Measurements from ENCODE around the gene NOL4L. TPM values are rescaled to one million over a fixed set of nuclear protein-coding genes. Genes with fewer than 3 reads are reported as not detected.

The NOL4L gene
- total RNA-seq, 2 experiments from 2014 or later, result 53.1 to 55.6 TPM

GRCh38 chr20:32507998-32508774 is 76.9 kb downstream of the NOL4L start:
- Histone ChIP-seq H3K27ac (ENCODE audit: low read depth in 1 of 2, low read length in 2 of 2) (peak overlapping the region; percentile 19 to 75), H3K4me1 (ENCODE audit: insufficient read depth, low read length) (peaks cover 73% of the 10 kb centered on the region), H3K4me3 (ENCODE audit: low read length) (no peak overlapping the region), H3K36me3 (ENCODE audit: insufficient read depth, low read length) (peaks cover 23% of the 10 kb centered on the region), H3K27me3 (ENCODE audit: control insufficient read depth in 1 of 2, insufficient read depth in 2 of 2, low read length in 2 of 2) (no peaks in the 10 kb centered on the region), H3K9me3 (ENCODE audit: control insufficient read depth in 1 of 2, insufficient read depth in 1 of 2, low read length in 2 of 2) (no peaks in the 10 kb centered on the region)
- DNase-seq, result peak in 1 of 14 experiments; percentile 33
- ChIA-PET POLR2A (interaction anchor here (0.6 to 6.9 kb wide), 16 partner anchors 8 to 149 kb away, joined by 3 to 48 read pairs (median 5); partner anchors contain the start of gene ASXL1), CTCF (interaction anchor here (1.0 to 1.8 kb wide), 4 partner anchors 10 to 31 kb away, joined by 3 to 6 read pairs (median 4); no protein-coding TSS in a partner anchor)
- intact Hi-C loops (cut with DNase I, micrococcal nuclease), result loop anchor here (5.0 kb wide), 2 partner anchors 34 to 66 kb away; no protein-coding TSS in a partner anchor
- Mint-ChIP-seq H3K27me3 (no peaks in the 10 kb centered on the region), H3K9me3 (no peaks in the 10 kb centered on the region), H3K27ac (peak overlapping the region; percentile 96), H3K36me3 (ENCODE audit: low read depth) (peaks cover 70% of the 10 kb centered on the region), H3K4me3 (peak overlapping the region; percentile 88), H3K4me1 (ENCODE audit: low read depth) (peaks cover 72% of the 10 kb centered on the region)
- no peak for ATAC-seq (ENCODE audit: poor library complexity)
- no peak for TF ChIP-seq CTCF (IDR thresholded peaks at IDR 0.05)

- H3K4me1 ChIP-seq (ENCODE audit: insufficient read depth, low read length), result peaks cover 64% of the 10 kb centered on the region
- intact Hi-C loops (cut with DNase I, micrococcal nuclease), result loop anchor here (5.0 kb wide), 2 partner anchors 36 to 64 kb away; no protein-coding TSS in a partner anchor
- ATAC-seq (ENCODE audit: poor library complexity) (no peak), DNase-seq (peak in 1 of 14 experiments; percentile 12)
- H3K27me3 Mint-ChIP-seq, result no peaks in the 10 kb centered on the region
- H3K9me3 ChIP-seq (ENCODE audit: control insufficient read depth in 1 of 2, insufficient read depth in 1 of 2, low read length in 2 of 2), result no peaks in the 10 kb centered on the region
- peak overlapping the region; percentile 96 for H3K27ac Mint-ChIP-seq
- TF ChIP-seq CTCF (IDR thresholded peaks at IDR 0.05), result no peak
- H3K27me3 ChIP-seq (ENCODE audit: control insufficient read depth in 1 of 2, insufficient read depth in 2 of 2, low read length in 2 of 2), result no peaks in the 10 kb centered on the region
- ChIA-PET CTCF (interaction anchor here (1.6 kb wide), 1 partner anchor 22 kb away, joined by 8 read pairs; no protein-coding TSS in a partner anchor), POLR2A (interaction anchor here (0.5 to 6.9 kb wide), 4 partner anchors 22 to 218 kb away, joined by 3 to 48 read pairs (median 6); no protein-coding TSS in a partner anchor)
- H3K4me1 Mint-ChIP-seq (ENCODE audit: low read depth), result peaks cover 64% of the 10 kb centered on the region
- H3K27ac ChIP-seq (ENCODE audit: low read depth in 1 of 2, low read length in 2 of 2), result no peak overlapping the region
- no peaks in the 10 kb centered on the region for H3K9me3 Mint-ChIP-seq
- peaks cover 65% of the 10 kb centered on the region for H3K36me3 Mint-ChIP-seq (ENCODE audit: low read depth)
- H3K36me3 ChIP-seq (ENCODE audit: insufficient read depth, low read length), result peaks cover 30% of the 10 kb centered on the region
- no peak overlapping the region for H3K4me3 Mint-ChIP-seq
- no peak overlapping the region for H3K4me3 ChIP-seq (ENCODE audit: low read length)
Measured at GRCh38 chr20:32506721-32507120, 78.4 kb downstream of the NOL4L start.

GRCh38 chr20:32505723-32506473 is 79.2 kb downstream of the NOL4L start:
- ATAC-seq (ENCODE audit: poor library complexity) (no peak), DNase-seq (peak in 2 of 14 experiments; percentile 19 to 21)
- peak overlapping the region in 1 of 2 donors; percentile 9 for H3K27ac ChIP-seq (ENCODE audit: low read depth in 1 of 2, low read length in 2 of 2)
- H3K36me3 Mint-ChIP-seq (ENCODE audit: low read depth), result peaks cover 65% of the 10 kb centered on the region
- peaks cover 56% of the 10 kb centered on the region for H3K4me1 ChIP-seq (ENCODE audit: insufficient read depth, low read length)
- intact Hi-C loops (cut with DNase I, micrococcal nuclease), result loop anchor here (5.0 kb wide), 2 partner anchors 36 to 64 kb away; no protein-coding TSS in a partner anchor
- no peaks in the 10 kb centered on the region for H3K9me3 ChIP-seq (ENCODE audit: control insufficient read depth in 1 of 2, insufficient read depth in 1 of 2, low read length in 2 of 2)
- CTCF ChIA-PET, result interaction anchor here (1.6 kb wide), 1 partner anchor 21 kb away, joined by 8 read pairs; no protein-coding TSS in a partner anchor
- H3K27me3 ChIP-seq (ENCODE audit: control insufficient read depth in 1 of 2, insufficient read depth in 2 of 2, low read length in 2 of 2), result no peaks in the 10 kb centered on the region
- H3K27me3 Mint-ChIP-seq, result no peaks in the 10 kb centered on the region
- no peaks in the 10 kb centered on the region for H3K9me3 Mint-ChIP-seq
- peaks cover 64% of the 10 kb centered on the region for H3K4me1 Mint-ChIP-seq (ENCODE audit: low read depth)
- peak overlapping the region; percentile 73 for H3K27ac Mint-ChIP-seq
- POLR2A ChIA-PET, result no interaction called here
- H3K4me3 Mint-ChIP-seq, result no peak overlapping the region
- TF ChIP-seq CTCF (IDR thresholded peaks at IDR 0.05), result no peak
- H3K4me3 ChIP-seq (ENCODE audit: low read length), result no peak overlapping the region
- peaks cover 27% of the 10 kb centered on the region for H3K36me3 ChIP-seq (ENCODE audit: insufficient read depth, low read length)
